CD4-positive, alpha-beta T cell (primary cell): Measurements from ENCODE around the gene TESK2. TPM values are rescaled to one million over a fixed set of nuclear protein-coding genes. Genes with fewer than 3 reads are reported as not detected.

ENCODE experiments used
- ATAC-seq: fragments of 200-7000 bp; cut with Tn5 transposase; one replicate; pipeline ENCODE4 v1.10.0; 2022; ENCODE audit warnings: mild to moderate bottlenecking; ENCODE audit not compliant: poor library complexity
- CTCF ChIA-PET: fragments of 350-600 bp; sonication (Branson Sonifier 250); formaldehyde crosslinking; loops from one replicate; lab custom pipeline; 2021; ENCODE audit warnings: antibody characterized with exemption, inconsistent platforms; lab: Charles Lee
- POLR2A ChIA-PET: fragments of 350-600 bp; sonication (Branson Sonifier 250); formaldehyde crosslinking; loops from one replicate; lab custom pipeline; 2021; ENCODE audit warnings: antibody characterized with exemption, inconsistent platforms; lab: Charles Lee
- DNase-seq, 14 experiments: peaks; one replicate each; pipeline ENCODE4 v3.0.0-alpha.2; 2013 to 2020; ENCODE audit warnings: mixed read lengths in 2 of 14
- H3K27ac ChIP-seq, 2 donors: one replicate each; pipeline versions ENCODE4 v1.5.1 to v1.7.0; 2013; ENCODE audit warnings: low read length in 2 of 2, low read depth in 1 of 2, mild to moderate bottlenecking in 1 of 2
- H3K27me3 ChIP-seq, 2 experiments: 1 replicate in 1 of 2; 2 replicates in 1 of 2; pipeline versions ENCODE4 v1.6.1 to v1.7.0; 2013; ENCODE audit warnings: low read length in 2 of 2, control low read depth in 1 of 2, mild to moderate bottlenecking in 1 of 2, moderate library complexity in 1 of 2; ENCODE audit not compliant: insufficient read depth in 2 of 2, control insufficient read depth in 1 of 2
- H3K36me3 ChIP-seq: one replicate; pipeline ENCODE4 v1.6.1; 2013; ENCODE audit warnings: low read length, control low read depth; ENCODE audit not compliant: insufficient read depth
- H3K4me1 ChIP-seq: one replicate; pipeline ENCODE4 v1.6.1; 2013; ENCODE audit warnings: low read length, control low read depth; ENCODE audit not compliant: insufficient read depth
- H3K4me3 ChIP-seq: one replicate; pipeline ENCODE4 v1.5.1; 2013; ENCODE audit warnings: mild to moderate bottlenecking, low read length, moderate library complexity
- H3K9me3 ChIP-seq, 2 experiments: 1 replicate in 1 of 2; 2 replicates in 1 of 2; pipeline versions ENCODE4 v1.6.1 to v1.7.0; 2013; ENCODE audit warnings: low read length in 2 of 2, mild to moderate bottlenecking in 2 of 2, control low read depth in 1 of 2, moderate library complexity in 1 of 2; ENCODE audit not compliant: control insufficient read depth in 1 of 2, insufficient read depth in 1 of 2
- H3K27ac Mint-ChIP-seq: one replicate; pipeline ENCODE4 v1.8.0; 2020; ENCODE audit warnings: mixed read lengths
- H3K27me3 Mint-ChIP-seq: one replicate; pipeline ENCODE4 v1.8.0; 2021; ENCODE audit warnings: mixed read lengths
- H3K36me3 Mint-ChIP-seq: one replicate; pipeline ENCODE4 v1.8.0; 2021; ENCODE audit warnings: low read depth, mixed read lengths
- H3K4me1 Mint-ChIP-seq: one replicate; pipeline ENCODE4 v1.8.0; 2021; ENCODE audit warnings: low read depth, mixed read lengths
- H3K4me3 Mint-ChIP-seq: one replicate; pipeline ENCODE4 v1.8.0; 2020; ENCODE audit warnings: mild to moderate bottlenecking, mixed read lengths
- H3K9me3 Mint-ChIP-seq: one replicate; pipeline ENCODE4 v1.8.0; 2020; ENCODE audit warnings: mixed read lengths
- CTCF ChIP-seq: fragments of 200-600 bp; IDR thresholded peaks from one replicate; pipeline ENCODE4 v1.8.0; 2022; ENCODE audit warnings: antibody characterized with exemption, mild to moderate bottlenecking
- intact Hi-C, 2 experiments: fragments of 100-400 bp; cut with DNase I in 1 of 2; cut with micrococcal nuclease in 1 of 2; formaldehyde crosslinking; loops; one replicate each; pipeline versions ENCODE4 v1.15.1 to v1.9.0; 2023 to 2025; cut with DNase I, micrococcal nuclease
- total RNA-seq, 174 experiments: library from RNA in 2 of 174; stranded (reverse) in 2 of 174; gene quantifications; one replicate each; pipeline ENCODE4 v1.2.3 and lab custom pipeline; 2021 to 2026

Gene TESK2
- total RNA-seq, 2 experiments from 2014 or later, result 2.8 to 3.4 TPM

GRCh38 chr1:45383191-45383590, 107.8 kb downstream of the TESK2 start:
- DNase-seq (no peak), ATAC-seq (no peak)
- H3K4me1 ChIP-seq, result no peaks in the 10 kb centered on the region
- no peaks in the 10 kb centered on the region for H3K9me3 Mint-ChIP-seq
- H3K27ac ChIP-seq, result no peak overlapping the region
- no peak overlapping the region for H3K4me3 ChIP-seq
- no peaks in the 10 kb centered on the region for H3K27me3 ChIP-seq
- H3K4me1 Mint-ChIP-seq, result no peaks in the 10 kb centered on the region
- H3K9me3 ChIP-seq, result no peaks in the 10 kb centered on the region
- ChIA-PET POLR2A (no interaction called here), CTCF (no interaction called here)
- no peak overlapping the region for H3K27ac Mint-ChIP-seq
- H3K36me3 Mint-ChIP-seq, result no peaks in the 10 kb centered on the region
- no peak for TF ChIP-seq CTCF
- intact Hi-C loops, result no loop called here
- H3K4me3 Mint-ChIP-seq, result no peak overlapping the region
- H3K36me3 ChIP-seq, result no peaks in the 10 kb centered on the region
- no peaks in the 10 kb centered on the region for H3K27me3 Mint-ChIP-seq

GRCh38 chr1:45381243-45381642, 109.7 kb downstream of the TESK2 start:
- Mint-ChIP-seq H3K4me3 (no peak overlapping the region), H3K27me3 (no peaks in the 10 kb centered on the region), H3K4me1 (no peaks in the 10 kb centered on the region), H3K36me3 (no peaks in the 10 kb centered on the region), H3K9me3 (no peaks in the 10 kb centered on the region), H3K27ac (no peak overlapping the region)
- intact Hi-C loops, result no loop called here
- ChIA-PET CTCF (interaction anchor here (0.7 kb wide), 2 partner anchors 21 to 335 kb away, joined by 3 to 4 read pairs; no protein-coding TSS in a partner anchor), POLR2A (no interaction called here)
- Histone ChIP-seq H3K9me3 (no peaks in the 10 kb centered on the region), H3K27me3 (no peaks in the 10 kb centered on the region), H3K4me1 (no peaks in the 10 kb centered on the region), H3K4me3 (no peak overlapping the region), H3K27ac (no peak overlapping the region), H3K36me3 (no peaks in the 10 kb centered on the region)
- DNase-seq (no peak), ATAC-seq (no peak)
- TF ChIP-seq CTCF, result no peak

- intact Hi-C loops, result no loop called here
- H3K4me3 Mint-ChIP-seq, result no peak overlapping the region
- no peak for TF ChIP-seq CTCF
- ATAC-seq, result no peak
- no peaks in the 10 kb centered on the region for H3K27me3 Mint-ChIP-seq
- Histone ChIP-seq H3K4me1 (no peaks in the 10 kb centered on the region), H3K4me3 (no peak overlapping the region), H3K9me3 (no peaks in the 10 kb centered on the region), H3K36me3 (no peaks in the 10 kb centered on the region), H3K27ac (no peak overlapping the region), H3K27me3 (no peaks in the 10 kb centered on the region)
- ChIA-PET POLR2A (no interaction called here), CTCF (no interaction called here)
- H3K27ac Mint-ChIP-seq, result no peak overlapping the region
- no peaks in the 10 kb centered on the region for H3K4me1 Mint-ChIP-seq
- no peaks in the 10 kb centered on the region for H3K36me3 Mint-ChIP-seq
- H3K9me3 Mint-ChIP-seq, result no peaks in the 10 kb centered on the region
- no peak for DNase-seq
Measured at GRCh38 chr1:45380730-45381129, 110.2 kb downstream of the TESK2 start.
